NCI-H1436 treated with DMSO at 0.1 percent for 48 hours (cell line): Measurements from ENCODE around the gene COQ10A.
A peak's percentile ranks its signal among the peaks of the same experiment; 100 is the strongest.
"Not testable (repeated sequence)": the region's sequence is repeated elsewhere in the genome, so short reads cannot be mapped to it uniquely, and the experiment has no call there.

Experiments
- DNase-seq: peaks from one replicate; lab custom pipeline; 2025; lab: John Stamatoyannopoulos, UW

Gene COQ10A

DNA sequence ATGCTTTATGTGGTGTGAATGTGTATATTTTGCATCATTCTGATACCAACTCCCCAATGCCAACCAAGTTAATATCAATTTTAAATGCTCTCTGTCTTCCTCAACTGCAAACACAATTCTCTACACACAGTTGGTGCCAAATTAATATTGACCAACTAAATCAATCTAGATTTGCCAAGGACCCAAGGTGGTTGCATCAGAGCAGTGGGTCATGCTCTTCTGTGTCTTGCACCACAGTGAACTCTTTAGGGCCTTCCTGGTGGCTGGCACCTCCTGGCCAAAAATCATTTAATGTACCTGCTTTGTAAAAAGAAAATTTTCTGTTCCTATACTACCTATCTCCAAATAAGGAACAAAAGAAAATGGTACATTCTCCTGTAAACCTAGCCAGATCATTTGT lies 14.1 kb downstream of the COQ10A start:
- no peak for DNase-seq

DNA sequence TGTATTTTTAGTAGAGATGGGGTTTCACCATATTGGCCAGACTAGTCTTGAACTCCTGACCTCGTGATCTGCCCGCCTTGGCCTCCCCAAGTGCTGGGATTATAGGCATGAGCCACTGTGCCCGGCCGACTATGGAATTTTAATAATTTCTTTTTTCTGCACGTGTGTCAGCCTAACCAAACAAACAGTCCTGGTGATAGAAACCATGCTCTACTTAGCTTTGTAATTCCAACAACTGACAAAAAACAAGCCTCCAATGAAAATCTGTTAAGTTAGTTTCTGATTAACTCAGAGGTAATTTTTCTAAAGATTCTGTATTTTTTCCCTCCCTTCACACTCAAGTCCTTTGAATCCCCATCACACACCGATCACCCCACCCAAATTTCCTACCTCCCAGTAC lies 15.3 kb downstream of the COQ10A start:
- no peak for DNase-seq

DNA sequence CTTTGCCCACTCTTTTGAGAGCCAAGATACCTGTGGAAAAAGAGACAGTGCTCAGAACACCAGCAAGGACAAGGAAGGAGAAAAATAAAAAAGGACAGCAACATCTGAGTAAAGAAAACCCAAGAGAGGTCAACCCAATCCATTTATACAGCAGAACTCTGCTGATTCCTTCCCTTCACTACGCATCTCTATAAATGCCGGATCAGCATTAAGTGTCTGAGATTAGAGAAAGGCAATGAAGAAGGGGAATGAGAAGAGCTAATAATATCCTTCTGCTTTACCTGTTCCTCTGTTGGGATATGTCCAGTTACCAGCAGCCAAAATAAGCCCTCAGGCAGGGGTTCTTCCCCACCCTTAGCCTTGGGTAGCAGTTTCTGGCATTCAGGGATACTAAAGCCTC lies 15.8 kb downstream of the COQ10A start:
- DNase-seq = no peak

DNA sequence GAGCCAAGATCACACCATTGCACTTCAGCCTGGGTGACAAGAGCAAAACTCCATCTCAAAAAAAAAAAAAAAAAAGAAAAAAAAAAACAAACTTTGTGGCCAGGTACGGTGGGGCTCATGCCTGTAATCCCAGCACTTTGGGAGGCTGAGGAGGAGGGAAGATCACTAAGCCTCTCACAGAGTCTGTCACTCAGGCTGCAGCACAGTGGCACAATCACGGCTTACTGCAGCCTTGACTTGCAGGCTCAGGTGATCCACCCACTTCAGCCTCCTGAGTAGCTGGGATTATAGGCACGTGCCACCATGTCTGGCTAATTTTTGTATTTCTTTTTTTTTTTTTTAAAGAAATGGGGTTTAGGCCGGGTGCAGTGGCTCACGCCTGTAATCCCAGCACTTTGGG lies 17.5 kb downstream of the COQ10A start:
- not testable (repeated sequence) for DNase-seq

DNA sequence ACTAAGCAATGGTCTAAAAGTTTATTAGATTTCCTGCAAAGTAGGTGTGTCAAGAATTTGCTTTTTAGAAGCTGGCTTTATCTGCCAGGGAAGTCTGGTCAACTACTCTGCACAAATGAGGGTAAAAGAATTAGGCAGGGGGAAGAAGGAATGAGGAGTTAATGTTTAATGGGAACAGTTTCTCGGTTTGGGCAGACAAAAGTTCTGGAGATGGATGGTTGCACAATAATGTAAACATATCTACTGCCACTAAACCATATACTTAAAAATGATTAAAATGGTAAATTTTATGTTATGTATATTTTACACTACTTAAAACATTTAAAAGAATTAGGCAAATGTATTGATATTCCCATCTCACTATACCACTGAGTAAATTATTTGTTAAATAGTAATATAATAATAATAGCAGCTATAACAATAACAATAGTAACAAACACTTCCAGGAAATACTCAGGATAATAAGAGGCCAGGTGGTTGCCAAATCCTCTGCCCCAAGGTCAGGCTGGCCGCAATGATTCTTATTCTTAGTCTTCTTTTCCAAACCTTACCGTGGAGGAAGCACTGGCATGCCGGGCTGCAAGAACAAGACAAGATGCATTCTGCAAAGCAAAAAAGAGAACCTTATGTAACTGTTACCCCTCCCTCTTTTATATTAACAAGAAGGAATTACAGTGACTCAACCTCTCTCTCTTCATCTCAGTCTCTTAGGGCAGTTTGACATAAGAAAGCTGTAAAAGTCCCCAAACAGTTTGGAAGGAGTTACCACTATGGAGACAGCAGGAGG lies 19.5 kb downstream of the COQ10A start:
- no peak for DNase-seq

DNA sequence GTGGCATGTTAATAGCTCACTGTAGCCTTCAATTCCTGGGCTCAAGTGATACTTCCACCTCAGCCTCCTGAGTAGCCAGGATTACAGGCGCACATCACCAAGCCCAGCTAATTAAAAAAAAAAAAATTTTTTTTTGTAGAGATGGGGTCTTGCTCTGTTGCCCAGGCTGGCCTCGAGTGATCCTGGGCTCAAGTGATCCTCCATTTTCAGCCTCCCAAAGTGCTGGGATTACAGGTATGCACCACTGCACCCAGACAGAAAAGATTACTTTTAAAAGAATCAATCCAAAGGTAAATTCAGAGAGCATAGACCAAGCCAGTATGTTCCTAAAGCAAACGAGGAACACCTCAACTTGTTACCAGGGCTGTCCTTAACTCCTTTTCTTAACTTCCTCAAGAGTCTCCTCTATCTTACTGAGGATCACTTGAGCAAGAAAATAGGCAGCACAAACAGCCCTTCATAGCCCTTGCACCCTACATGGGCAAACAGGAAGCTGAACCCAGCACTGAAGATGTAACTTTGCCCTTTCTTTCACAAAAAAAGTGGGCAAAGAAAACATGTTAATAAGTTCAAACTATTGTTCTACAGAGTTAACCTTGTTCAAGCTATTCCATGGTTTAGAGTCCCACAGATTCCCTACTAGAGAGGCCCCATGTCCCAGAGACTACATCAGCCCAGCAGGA lies 22.1 kb downstream of the COQ10A start:
- DNase-seq = no peak

DNA sequence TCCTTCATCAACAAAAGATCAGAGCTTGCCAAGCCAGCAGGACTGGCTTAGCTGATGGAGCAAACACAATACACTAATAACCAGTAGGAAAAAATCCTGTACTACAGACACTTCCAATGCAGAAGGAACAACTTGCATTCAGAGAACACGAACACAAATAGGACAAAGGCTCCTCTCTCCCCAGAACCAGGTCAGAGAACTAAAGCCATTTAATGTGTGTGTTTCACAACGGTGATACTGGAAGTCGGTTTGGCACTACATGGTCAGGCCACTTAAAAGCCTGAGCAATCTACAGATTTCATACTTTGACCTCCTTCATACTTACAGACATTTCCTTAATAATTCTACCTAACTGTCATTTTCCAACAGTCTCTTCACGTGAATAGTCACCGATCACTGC lies 27.1 kb downstream of the COQ10A start:
- no peak for DNase-seq

DNA sequence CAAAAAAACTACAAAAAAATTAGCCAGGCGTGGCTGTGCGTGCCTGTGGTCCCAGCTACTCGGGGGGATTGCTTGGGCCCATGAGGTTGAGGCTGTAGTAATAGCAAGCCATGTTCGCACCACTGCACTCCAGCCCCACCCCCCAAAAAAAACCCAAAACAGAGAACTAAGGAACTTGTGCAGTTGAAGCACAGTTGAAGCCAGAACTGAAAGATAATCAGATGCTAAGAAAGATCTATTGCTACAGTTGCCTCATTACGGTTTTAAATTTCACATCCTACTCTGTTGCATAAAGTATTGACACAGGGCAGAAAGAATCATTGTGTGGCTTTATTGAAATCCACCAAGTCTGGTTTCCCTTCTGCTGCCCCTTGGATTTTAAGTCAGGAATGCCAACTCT lies 29.6 kb downstream of the COQ10A start:
- DNase-seq = no peak

DNA sequence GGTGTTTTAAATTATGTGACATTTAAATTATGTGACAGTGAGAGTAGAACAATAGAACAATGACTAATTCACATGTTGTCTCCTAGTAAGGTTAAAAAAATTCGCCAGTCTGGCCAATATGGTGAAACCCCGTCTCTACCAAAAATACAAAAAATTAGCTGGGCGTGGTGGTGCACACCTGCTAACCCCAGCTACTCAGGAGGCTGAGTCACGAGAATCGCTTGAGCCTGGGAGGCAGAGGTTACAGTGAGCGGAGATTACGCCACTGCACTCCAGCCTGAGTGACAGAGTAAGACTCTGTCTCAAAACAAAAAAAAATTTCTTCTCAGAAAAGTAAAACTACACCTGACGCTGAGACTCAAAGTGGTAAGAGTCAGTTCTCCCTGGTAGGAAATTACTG lies 30.7 kb downstream of the COQ10A start:
- no peak for DNase-seq

DNA sequence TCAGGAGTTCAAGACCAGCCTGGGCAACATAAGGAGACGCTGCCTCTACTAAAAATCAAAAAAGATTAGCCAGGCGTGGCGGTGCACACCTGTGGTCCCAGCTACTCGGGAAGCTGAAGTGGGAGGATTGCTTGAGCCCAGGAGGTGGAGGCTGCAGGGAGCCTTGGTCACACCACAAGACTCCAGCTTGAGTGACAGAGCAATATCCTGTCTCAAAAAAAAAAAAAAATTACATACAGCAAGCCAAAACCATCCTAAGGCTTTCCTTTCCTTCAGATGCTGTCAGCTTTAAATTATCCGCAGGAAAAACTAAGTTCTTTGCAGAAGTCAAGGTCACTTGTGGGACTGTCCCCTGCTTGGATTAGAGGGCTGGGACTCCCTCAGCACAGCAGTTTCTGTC lies 32.1 kb downstream of the COQ10A start:
- no peak for DNase-seq

DNA sequence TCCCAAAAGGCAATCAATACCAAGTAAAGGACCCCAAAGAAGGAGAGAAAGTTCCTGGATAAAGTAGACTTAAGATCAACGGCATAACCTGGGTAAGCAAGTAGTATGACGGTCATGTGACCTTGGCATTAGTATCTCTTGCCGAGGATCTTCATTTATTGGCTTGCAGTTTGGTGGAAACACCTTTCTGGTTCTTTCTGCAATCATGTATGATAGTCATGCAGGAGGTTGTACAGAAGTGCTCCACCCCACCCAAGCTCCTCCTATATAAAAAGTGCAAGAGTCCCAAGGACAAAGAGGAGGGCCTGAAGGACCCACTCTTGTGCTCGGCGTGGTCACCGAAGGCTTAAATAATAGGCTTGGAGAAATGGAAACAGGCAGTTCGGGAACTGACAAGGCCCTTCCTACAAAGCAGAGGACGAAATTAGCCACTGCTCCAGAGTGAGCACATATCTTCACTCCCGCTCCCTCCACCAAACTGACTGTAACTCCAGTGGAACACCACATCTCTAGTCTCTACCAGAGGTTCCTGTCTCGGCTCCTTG lies 32.6 kb downstream of the COQ10A start:
- DNase-seq = no peak

DNA sequence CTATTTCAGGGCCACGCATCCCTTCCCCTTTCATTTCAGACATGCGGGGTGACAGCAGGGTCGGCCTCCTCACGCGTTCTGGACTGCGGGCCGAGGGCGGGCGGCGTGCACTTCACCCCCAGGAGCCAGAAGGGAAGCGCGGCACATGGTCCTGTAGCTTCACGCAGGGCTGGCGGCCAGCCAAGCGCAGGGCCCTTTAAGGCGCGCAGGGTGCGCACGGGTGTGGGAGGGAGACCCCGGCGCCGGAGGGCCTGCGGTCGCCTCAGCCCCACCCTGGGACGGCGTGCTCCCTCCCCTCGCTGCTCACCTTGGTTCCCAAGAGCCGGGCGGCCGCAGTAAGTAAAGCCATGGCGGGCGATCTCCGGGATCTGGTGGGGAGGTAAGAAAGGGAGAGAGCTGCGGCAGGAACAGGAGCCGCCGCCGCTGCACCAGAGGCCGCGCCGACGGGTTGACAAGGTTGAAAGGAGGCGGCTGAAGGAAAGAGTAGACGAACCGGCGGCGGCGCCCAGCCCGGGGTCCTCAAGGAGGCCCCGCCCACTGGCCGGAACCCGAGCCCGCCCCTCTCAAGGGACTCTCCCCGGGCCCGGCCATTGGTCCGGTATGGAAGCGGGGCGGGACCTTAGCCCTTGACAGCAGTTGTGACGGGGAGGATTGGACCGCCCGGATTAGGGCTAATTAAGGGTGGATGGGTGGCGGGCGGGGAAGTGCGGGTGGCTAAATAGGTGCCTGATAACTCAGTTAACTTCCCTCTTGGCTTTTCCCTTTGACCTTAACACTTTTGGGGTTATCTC lies 33.3 kb downstream of the COQ10A start, which contains the start of gene CS:
TSS of gene CS (minus strand) at position 478 of the 791 bp plus-strand sequence. CDS start at position 349, 129 bp downstream.
- peak; percentile 86 for DNase-seq

DNA sequence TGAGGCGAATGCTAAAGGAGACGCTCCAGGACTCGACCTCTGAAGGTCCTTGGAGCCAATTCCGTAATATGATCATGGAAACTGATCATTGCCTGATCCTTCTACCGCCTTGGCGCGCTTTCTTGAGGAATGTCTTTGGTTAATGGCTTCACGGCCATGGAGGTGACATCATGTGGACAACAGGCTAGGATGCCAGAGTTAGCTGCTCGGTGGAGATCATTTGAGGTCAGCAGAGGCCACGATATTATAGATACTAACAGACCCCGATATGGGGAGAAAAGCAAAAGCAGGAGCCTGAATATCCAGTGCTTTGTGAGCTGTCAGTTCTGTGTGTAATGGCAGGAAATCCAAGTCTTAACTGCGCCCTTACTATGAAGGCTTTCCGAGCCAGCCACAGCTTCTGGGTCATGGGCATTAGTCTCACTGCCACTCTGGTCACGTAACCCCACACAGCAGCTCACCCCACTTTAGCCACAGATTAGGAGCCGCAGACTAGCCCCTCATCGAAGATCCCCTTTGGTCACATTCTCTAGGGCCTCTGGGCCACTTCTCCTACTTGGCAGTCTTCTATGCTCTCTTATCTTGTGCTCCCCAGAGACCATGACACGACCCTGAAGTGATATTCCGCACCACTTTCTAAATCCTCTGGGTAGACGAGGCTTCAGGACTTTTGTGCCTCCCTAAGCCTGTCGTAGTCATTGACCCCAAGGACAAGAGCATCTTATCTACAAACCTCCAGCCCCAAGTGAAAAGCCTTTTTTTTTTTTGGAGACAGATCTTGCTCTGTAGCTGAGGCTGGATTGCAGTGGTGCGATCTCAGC lies 34.1 kb downstream of the COQ10A start:
- DNase-seq = no peak

DNA sequence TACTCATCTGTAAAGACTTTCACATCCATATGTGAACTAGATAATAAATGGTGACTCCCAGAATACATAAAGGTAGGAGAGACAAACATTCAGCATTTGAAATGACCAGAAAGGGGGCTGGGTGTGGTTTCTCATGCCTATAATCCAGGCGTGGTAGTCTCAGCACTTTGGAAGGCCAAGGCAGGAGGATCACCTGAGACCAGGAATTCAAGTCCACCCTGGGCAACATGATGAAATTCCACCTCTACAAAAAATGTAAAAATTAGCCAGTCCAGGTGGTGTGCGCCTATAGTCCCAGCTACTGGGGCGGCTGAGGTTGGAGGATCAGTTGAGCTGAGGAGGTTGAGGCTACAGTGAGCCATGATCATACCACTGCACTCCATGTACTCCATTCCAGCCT lies 37.5 kb downstream of the COQ10A start:
- DNase-seq = no peak

DNA sequence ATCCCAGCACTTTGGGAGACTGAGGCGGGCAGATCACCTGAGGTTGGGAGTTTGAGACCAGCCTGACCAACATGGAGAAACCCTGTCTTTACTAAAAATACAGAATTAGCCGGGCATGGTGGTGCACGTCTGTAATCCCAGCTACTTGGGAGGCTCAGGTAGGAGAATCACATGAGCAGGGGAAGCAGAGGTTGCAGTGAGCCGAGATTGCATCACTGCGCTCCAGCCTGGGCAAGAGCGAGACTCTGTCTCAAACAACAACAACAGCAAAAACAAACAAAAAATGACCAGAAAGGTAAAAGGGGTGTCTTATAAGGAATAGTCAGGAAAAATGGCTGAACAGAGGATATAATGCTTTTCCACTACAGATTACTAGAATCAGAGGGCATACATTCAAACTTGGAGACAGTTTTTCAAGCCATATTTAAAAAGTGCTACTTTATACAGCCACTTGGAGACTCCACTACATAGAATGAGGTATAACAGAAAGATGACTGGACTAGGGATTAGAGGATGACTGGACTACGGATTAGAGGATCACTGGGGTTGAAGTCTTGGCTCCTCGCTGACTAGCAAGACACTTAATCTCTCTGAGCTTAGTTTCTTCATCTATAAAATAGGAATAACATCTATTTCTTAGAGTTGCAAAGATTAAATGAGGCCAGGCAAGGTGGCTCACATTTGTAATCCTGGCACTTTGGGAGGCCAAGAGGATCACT lies 38.3 kb downstream of the COQ10A start:
- DNase-seq = no peak

DNA sequence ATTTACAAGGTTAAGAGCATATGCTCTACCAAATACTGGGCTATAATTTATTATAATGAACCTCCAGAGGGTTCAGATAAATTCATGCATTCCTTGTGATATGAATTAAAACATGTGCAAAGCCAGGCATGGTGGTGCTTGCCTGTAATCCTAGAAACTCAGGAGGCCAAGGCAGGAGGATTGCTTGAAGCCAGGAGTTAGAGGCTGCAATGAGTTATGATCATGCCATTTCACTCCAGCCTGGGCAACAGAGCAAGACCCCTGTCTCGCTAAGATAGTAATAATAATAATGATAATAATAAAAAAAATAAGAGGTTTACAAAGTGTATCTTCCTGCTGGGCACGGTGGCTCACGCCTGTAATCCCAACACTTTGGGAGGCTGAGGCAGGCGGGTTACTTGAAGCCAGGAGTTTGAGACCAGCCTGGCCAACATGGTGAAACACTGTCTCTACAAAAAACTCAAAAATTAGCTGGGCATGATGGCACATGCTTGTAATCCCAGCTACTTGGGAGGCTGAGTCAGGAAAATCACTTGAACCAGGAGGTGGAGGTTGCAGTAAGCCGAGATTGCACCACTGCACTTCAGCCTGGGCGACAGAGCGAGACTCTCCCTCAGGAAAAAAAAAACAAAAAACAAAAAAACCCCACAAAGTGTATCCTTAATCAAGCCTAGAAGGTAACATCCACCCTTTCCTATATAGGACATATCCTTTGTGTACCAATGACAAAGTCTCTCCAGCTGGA lies 40.7 kb downstream of the COQ10A start:
- no peak for DNase-seq

DNA sequence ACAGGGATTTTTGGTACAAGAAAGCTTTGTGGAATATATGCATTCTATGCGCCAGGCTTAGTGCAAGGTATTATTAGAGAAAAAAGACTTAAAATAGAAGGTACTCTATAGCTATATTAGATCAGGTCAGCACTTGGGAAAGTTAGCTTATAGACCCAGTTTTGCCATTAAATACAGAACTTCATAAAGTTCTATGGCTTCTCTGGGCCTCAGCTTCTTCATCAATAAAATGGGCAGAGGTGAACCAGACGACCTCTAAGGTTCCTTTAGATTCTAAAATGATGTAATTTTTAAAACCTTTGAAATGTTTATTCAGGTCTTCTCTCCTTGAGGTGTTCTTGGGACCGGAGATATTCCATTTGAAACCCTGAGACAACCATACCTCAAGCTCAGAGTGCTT lies 42.0 kb downstream of the COQ10A start:
- DNase-seq = no peak

DNA sequence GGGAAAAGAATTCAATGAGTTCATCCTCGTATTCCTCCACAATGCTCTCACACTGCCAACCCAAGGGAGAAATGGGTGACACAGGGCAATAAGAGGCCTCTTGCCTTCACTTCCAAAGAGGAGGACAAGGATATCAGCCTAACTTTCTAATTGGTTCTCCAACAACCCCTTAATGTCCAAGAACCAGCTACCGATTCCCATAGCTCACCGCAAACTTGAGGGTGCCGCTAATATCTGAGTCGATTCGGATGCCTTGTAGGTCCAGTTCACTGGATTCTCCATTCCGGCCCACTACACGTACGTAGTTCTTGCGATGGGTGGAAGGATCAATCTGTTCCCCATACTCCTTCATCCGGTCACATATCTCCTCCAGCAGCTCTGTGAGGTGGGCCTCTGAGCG lies 44.3 kb downstream of the COQ10A start:
- DNase-seq = no peak

DNA sequence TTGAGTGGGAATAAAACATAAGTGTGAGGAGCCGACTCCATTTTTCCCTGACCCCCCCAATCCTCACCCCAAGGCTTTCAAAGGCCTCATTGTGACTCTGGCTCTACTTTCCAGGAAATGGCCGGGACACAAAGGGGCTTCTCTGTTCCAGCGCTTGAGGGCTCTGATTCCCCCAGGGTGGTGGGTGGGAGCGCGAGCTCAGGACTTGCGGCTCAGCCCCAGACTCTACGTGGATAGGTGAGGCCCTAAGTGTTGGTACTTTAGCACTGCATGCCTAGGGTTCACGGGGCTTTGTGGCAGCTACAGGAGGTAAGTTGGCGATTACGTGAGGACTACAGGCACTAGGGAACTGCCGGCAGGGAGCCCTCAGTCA lies 48.5 kb downstream of the COQ10A start:
- DNase-seq = no peak
